C4-2B (cell line): ENCODE data around the gene KIF1A.

Experiments
- ZFX ChIP-seq: fragments of 450-650 bp; IDR thresholded peaks from 2 replicates; pipeline ENCODE4 v1.6.1; 2017
- TF ChIP-seq, protein P1 (sequence below): fragments of 450-650 bp; conservative IDR thresholded peaks from 2 replicates; pipeline ENCODE4 v1.5.1; 2017; ENCODE audit warnings: mild to moderate bottlenecking

DNA sequence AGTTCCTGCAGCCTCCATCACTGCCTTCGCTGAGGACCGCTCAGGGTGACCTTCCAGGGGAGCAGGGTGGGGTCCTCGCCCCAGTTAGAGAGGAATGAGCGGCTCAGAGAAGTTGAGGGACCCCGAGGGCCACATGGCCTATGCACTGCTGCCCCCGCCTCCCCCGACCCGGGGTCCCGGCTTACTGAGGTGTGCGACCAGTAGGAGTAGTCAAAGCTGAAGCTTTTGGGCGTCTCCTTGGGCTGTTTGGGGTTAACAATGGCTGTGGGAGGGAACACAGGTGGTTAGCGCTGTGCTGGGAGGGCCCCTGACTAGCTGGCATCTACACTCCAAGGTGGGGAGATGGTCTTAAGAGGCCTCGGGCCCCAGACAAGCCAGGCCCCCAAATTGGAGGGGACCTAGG is 31.0 kb downstream of the KIF1A start:
- TF ChIP-seq ZFX = no peak
- TF ChIP-seq, protein P1, sequence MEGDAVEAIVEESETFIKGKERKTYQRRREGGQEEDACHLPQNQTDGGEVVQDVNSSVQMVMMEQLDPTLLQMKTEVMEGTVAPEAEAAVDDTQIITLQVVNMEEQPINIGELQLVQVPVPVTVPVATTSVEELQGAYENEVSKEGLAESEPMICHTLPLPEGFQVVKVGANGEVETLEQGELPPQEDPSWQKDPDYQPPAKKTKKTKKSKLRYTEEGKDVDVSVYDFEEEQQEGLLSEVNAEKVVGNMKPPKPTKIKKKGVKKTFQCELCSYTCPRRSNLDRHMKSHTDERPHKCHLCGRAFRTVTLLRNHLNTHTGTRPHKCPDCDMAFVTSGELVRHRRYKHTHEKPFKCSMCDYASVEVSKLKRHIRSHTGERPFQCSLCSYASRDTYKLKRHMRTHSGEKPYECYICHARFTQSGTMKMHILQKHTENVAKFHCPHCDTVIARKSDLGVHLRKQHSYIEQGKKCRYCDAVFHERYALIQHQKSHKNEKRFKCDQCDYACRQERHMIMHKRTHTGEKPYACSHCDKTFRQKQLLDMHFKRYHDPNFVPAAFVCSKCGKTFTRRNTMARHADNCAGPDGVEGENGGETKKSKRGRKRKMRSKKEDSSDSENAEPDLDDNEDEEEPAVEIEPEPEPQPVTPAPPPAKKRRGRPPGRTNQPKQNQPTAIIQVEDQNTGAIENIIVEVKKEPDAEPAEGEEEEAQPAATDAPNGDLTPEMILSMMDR = no peak
